ENCODE data around the gene SPO11.

The SPO11 gene

DNA sequence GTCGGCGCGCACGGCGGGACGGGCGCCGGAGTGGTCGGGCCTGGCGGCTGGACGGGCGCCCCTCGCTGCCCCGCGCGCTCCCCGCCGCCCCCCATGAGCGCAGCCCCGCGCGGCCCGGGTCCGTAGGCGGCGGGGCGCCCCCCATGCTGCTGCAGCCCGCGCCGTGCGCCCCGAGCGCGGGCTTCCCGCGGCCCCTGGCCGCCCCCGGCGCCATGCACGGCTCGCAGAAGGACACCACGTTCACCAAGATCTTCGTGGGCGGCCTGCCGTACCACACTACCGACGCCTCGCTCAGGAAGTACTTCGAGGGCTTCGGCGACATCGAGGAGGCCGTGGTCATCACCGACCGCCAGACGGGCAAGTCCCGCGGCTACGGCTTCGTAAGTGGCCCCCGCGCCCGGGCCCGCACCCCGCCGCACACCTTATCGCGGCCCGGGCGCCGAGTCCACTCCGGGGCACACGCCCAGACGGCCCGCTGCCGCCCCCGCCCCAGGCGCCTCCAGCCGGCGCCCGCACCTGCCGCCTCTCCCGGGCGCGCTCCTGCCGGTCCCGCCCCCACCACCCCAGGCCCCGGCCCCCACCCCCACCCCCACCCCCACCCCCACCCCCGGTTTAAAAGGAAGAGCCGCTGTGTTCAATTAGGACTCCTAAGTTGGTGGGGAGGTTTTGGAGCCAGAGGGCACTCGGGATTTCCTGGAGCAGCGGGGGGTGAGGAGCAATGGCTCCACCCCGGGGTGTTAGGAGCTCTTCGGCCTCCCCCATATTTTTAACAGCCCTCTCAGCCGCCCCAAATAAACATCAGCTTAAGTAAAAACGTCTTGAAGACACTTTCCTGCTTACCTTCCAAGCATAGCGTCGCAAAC, 62.1 kb downstream of the SPO11 start:
- no peak for DNase-seq (ENCODE audit: low read depth)

DNA sequence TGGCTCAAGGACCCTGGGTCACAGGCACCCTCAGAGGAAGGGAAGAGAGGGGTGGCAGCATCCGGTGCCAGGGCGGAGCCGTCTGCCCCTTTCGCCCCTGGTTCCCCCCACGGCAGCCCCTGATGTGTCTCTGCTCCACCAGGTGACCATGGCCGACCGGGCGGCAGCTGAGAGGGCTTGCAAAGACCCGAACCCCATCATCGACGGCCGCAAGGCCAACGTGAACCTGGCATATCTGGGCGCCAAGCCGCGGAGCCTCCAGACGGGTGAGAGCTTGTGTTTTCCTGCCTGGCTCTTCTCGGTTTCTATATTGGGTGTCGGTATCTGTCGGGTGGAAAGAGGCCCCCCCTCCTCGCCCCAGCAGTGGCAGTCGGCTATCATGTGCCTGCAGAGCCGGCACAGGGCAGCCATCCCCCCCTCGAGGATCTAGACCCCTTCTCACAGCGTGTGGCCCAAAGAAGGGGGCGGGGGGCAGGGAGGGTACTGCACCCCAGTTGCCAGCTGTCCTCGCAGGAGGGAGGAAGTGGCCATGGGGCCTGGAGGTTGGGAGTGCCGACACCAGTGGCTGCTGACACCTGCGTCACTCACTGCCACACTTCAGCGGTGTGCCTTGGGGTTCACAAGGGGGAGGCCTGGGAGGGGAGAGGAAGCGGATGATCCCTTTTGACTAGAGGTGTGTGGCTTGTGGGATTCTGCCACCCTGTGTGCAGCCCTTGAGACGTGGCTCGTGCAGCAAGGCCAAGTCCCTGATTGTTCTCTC, 63.1 kb downstream of the SPO11 start:
- peak; percentile 93 for DNase-seq (ENCODE audit: low read depth)

Data from T-helper 22 cell (primary cell).